22Rv1 (cell line): ENCODE results near the gene APH1B.
"Not testable (repeated sequence)": the region's sequence is repeated elsewhere in the genome, so short reads cannot be mapped to it uniquely, and the experiment has no call there.

Experiments used
- H3K27ac ChIP-seq: fragments of 450-650 bp; 2 replicates; pipeline ENCODE4 v1.5.1; 2017
- ZFX ChIP-seq: fragments of 450-650 bp; IDR thresholded peaks from 2 replicates; pipeline ENCODE4 v1.6.1; 2017; ENCODE audit warnings: antibody characterized with exemption, borderline replicate concordance
- TF ChIP-seq, protein P1 (sequence below): fragments of 450-650 bp; IDR thresholded peaks from 2 replicates; pipeline ENCODE4 v1.5.1; 2017; ENCODE audit warnings: mild to moderate bottlenecking

The APH1B gene

DNA sequence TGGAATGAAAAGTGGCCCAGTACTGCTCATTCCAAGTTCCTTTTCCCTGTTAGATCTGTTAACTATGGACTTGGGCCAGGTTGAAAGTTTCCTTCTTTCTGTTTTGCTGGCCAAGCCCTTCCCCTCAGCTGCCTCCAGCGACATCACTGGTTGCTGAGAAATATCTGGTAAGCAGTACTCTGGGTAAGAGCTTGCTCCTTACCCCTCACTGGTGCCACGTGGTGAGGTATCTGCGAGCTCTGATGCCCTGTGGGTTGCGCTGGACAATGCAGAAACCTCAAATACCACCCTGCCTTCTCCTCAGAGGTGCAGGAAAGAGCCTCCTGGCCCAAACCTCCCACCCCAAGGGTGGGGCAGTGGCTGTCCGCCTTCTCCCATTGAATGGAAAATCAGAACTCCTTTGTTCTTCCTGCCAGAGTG, 42.9 kb upstream of the APH1B start:
- TF ChIP-seq ZFX = no peak
- TF ChIP-seq, protein P1, sequence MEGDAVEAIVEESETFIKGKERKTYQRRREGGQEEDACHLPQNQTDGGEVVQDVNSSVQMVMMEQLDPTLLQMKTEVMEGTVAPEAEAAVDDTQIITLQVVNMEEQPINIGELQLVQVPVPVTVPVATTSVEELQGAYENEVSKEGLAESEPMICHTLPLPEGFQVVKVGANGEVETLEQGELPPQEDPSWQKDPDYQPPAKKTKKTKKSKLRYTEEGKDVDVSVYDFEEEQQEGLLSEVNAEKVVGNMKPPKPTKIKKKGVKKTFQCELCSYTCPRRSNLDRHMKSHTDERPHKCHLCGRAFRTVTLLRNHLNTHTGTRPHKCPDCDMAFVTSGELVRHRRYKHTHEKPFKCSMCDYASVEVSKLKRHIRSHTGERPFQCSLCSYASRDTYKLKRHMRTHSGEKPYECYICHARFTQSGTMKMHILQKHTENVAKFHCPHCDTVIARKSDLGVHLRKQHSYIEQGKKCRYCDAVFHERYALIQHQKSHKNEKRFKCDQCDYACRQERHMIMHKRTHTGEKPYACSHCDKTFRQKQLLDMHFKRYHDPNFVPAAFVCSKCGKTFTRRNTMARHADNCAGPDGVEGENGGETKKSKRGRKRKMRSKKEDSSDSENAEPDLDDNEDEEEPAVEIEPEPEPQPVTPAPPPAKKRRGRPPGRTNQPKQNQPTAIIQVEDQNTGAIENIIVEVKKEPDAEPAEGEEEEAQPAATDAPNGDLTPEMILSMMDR = no peak

DNA sequence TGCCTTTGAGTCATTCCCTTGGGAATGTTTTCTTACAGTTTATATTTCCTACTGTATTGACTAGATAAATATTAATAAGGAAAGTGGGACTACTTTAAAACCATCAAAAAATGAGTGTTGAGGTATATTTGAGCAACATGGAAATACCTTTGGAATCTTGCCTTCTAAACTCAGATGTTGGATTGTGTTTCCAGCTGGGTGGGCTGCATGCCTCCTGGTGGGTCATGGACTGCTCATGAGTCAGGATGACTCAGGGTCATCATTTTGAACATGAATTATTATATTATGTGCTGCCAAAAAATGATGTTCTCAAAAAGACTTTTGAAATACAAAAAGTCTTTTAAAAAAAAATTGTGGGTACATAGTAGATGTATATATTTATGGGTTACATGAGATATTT, 41.1 kb upstream of the APH1B start:
- H3K27ac ChIP-seq = no peak overlapping the region

More for the DNA sequence above, 42.9 kb upstream of the APH1B start:
- H3K27ac ChIP-seq = no peak overlapping the region

DNA sequence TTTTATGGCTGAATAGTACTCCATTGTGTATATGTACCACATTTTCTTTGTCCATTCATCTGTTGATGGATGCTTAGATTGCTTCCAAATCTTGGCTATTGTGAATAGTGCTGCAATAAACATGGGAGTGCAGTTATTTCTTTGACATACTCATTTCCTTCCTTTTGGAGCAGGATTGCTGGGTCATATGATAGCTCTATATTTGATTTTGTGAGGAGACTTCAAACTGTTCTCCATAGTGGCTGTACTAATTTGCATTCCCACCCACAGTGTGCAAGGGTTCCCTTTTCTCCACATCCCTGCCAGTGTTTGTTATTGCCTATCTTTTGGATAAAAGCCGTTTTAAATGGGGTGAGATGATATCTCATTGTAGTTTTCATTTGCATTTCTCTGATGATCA, 40.3 kb upstream of the APH1B start:
- H3K27ac ChIP-seq = not testable (repeated sequence)

More for the DNA sequence above, 41.1 kb upstream of the APH1B start:
- no peak for TF ChIP-seq ZFX
- TF ChIP-seq, protein P1 = no peak

DNA sequence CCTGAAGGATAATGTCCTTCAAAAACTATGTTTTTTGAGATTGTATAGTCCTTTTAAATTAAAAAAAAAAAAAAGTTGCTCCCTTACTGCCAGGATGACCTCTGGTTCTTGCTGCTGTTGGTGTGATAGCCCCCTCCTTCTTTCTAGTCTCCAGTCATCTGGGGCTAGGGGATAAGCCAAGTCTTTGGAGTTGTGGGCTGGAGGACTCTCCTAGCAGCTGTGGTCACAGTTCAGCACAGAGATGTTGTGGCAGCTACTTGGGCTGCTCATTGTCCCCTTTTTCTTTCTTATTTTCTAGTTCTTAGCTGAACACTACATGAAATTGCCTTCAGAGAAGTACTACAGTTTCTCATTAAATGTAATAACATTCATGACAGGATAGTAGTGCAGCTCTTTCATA, 39.2 kb upstream of the APH1B start:
- no peak overlapping the region for H3K27ac ChIP-seq
- no peak for TF ChIP-seq ZFX

DNA sequence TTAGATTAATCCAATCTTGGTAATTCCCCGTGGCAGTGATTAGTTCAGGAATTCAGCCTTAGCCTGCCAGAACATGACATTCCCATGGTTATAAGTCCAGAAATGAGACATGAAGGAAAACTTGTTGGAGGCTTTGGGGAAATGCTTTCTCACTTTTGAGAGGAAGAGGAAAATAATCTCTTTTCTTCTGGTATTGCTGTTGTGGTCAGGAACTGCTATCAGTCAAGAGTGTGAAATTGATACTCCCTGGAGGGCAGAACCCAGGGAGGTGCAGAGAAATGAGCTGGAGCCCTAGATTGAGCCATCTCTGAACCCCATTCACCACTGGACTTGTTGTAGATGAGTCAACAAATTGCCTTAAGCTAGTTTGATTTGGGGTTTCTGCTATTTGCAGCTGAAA, 38.6 kb upstream of the APH1B start:
- no peak overlapping the region for H3K27ac ChIP-seq
- TF ChIP-seq ZFX = no peak
- TF ChIP-seq, protein P1 = no peak

DNA sequence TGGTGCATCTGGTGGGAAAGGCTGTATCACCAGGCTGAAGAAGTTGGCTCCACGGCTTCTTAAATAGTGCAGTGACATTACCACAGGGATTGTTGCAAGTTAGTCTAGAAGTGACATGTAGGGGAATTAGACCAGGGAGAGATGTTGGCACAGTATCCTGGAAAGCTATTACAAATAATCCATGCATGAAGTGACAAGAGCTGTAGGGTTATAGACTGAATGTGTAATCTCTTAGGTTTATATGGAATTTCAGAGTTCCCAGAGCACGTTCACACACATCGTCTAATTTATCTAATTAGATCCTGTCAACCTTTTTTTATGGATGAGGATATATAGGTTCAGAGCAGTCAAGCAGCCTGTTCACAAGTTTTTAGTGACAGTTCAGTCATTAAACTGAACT, 37.3 kb upstream of the APH1B start:
- TF ChIP-seq, protein P1 = no peak
- no peak for TF ChIP-seq ZFX
- no peak overlapping the region for H3K27ac ChIP-seq

DNA sequence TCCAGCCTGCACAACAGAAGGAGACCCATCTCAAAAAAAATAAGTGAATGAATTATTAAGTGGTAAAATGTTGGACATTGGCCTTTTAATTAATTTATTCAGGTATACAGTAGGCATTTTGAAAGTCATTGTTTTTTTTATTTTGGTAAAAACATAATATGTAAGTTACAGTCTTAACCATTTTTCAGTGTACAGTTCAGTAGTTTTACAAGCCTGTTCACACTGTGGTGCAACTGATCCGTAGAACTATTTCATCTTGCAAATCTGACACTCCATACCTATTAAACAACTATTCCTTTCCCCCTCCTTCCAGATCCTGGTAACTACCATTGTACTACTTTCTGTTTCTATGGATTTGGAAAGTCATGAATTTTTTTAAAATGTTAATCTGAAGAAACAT, 36.1 kb upstream of the APH1B start:
- H3K27ac ChIP-seq = no peak overlapping the region
- TF ChIP-seq, protein P1 = no peak
- no peak for TF ChIP-seq ZFX

DNA sequence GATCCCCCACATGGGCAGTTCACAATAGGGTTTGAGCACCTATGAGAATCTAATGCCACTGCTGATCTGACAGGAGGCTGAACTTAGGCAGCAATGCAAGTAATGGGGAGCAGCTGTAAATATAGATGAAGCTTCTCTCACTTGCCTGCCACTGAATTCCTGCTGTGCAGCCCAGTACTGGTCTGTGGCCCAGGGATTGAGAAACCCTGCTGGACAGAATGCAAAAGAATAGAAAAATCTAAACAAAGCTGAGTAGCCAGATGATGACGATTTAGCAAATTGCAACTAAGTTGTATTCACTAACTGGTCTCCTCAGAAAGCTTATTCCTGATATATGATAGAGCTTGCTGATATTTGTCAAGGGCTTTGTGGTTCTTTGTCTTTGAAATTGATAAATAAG, 34.3 kb upstream of the APH1B start:
- TF ChIP-seq ZFX = no peak
- TF ChIP-seq, protein P1 = no peak
- no peak overlapping the region for H3K27ac ChIP-seq

DNA sequence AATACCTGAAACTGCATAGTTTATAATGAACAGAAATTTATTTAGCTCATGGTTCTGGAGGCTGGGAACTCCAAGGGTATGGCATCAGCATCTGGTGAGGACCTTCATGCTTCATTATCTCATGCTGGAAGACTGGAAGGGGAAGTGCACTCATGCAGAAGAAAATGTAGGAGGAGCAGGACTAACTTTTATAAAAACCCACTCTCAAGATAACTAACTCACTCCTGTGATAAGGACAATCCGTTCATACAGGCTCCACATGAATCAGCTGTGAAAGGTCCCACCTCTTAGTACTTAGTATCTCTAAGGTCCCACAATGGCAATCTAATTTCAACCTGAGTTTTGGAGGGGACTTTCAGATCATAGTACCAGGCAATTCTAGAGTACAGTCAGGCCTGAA, 33.6 kb upstream of the APH1B start:
- TF ChIP-seq ZFX = no peak
- TF ChIP-seq, protein P1 = no peak
- no peak overlapping the region for H3K27ac ChIP-seq
